GM23338 (cell line): ENCODE data around the gene OR10AD1. TPM values are rescaled to one million over a fixed set of nuclear protein-coding genes. Genes with fewer than 3 reads are reported as not detected.
"Not testable (repeated sequence)": the region's sequence is repeated elsewhere in the genome, so short reads cannot be mapped to it uniquely, and the experiment has no call there.

Experiments
- ATAC-seq: fragments of 200-7000 bp; cut with Tn5 transposase; 3 replicates; pipeline ENCODE4 v1.9.1; 2020
- DNase-seq: peaks from one replicate; pipeline ENCODE4 v3.0.0-alpha.2; 2015; ENCODE audit warnings: low spot score
- H2AFZ ChIP-seq: fragments of 200-600 bp; sonication (generic); 2 replicates; pipeline ENCODE4 v1.8.0; 2016; ENCODE audit warnings: antibody characterized with exemption, mild to moderate bottlenecking, moderate library complexity
- H3F3A ChIP-seq: fragments of 200-600 bp; sonication (generic); replicated peaks from 2 replicates; pipeline ENCODE4 v1.8.0; 2017; ENCODE audit warnings: antibody characterized with exemption, mixed run types, low read depth
- H3K27ac ChIP-seq: fragments of 200-600 bp; sonication (generic); 2 replicates; pipeline ENCODE4 v1.6.1; 2016; ENCODE audit warnings: low read depth
- H3K27me3 ChIP-seq: fragments of 200-600 bp; sonication (generic); 2 replicates; pipeline ENCODE4 v1.8.0; 2016; ENCODE audit warnings: mild to moderate bottlenecking, mixed run types, moderate library complexity; ENCODE audit not compliant: insufficient read depth
- H3K36me3 ChIP-seq: fragments of 200-600 bp; sonication (generic); 2 replicates; pipeline ENCODE4 v1.8.0; 2016; ENCODE audit warnings: mild to moderate bottlenecking; ENCODE audit not compliant: insufficient read depth
- H3K4me1 ChIP-seq: fragments of 200-600 bp; sonication (generic); 2 replicates; pipeline ENCODE4 v1.8.0; 2016; ENCODE audit warnings: mild to moderate bottlenecking, moderate library complexity; ENCODE audit not compliant: insufficient read depth
- H3K4me2 ChIP-seq: fragments of 200-600 bp; sonication (generic); 2 replicates; pipeline ENCODE4 v1.7.1; 2017; ENCODE audit warnings: mixed run types
- H3K4me3 ChIP-seq: fragments of 200-600 bp; sonication (generic); 2 replicates; pipeline ENCODE4 v1.6.1; 2016; ENCODE audit warnings: mixed run types
- H3K79me2 ChIP-seq: fragments of 200-600 bp; sonication (generic); replicated peaks from 2 replicates; pipeline ENCODE4 v1.8.0; 2017; ENCODE audit warnings: mild to moderate bottlenecking; ENCODE audit not compliant: insufficient read depth
- H3K9me2 ChIP-seq: fragments of 200-600 bp; sonication (generic); 2 replicates; pipeline ENCODE4 v1.8.0; 2017; ENCODE audit not compliant: insufficient read depth
- H4K20me1 ChIP-seq: fragments of 200-600 bp; sonication (generic); replicated peaks from 2 replicates; pipeline ENCODE4 v1.8.0; 2017; ENCODE audit warnings: mild to moderate bottlenecking; ENCODE audit not compliant: insufficient read depth
- H3K27ac Mint-ChIP-seq: 2 replicates; pipeline ENCODE4 v1.8.0; 2020; ENCODE audit warnings: inconsistent platforms, mild to moderate bottlenecking, moderate library complexity, mixed read lengths
- H3K27me3 Mint-ChIP-seq: 3 replicates; pipeline ENCODE4 v1.8.0; 2022; ENCODE audit warnings: low read depth, mild to moderate bottlenecking, moderate library complexity, mixed read lengths, inconsistent platforms; ENCODE audit not compliant: insufficient read depth, poor library complexity
- H3K36me3 Mint-ChIP-seq: 3 replicates; pipeline ENCODE4 v1.8.0; 2021; ENCODE audit warnings: low read depth, mild to moderate bottlenecking, inconsistent platforms, moderate library complexity, mixed read lengths
- H3K4me1 Mint-ChIP-seq: 3 replicates; pipeline ENCODE4 v1.8.0; 2020; ENCODE audit warnings: mild to moderate bottlenecking, inconsistent platforms, mixed read lengths
- H3K4me3 Mint-ChIP-seq: 3 replicates; pipeline ENCODE4 v1.8.0; 2021; ENCODE audit warnings: moderate library complexity, mild to moderate bottlenecking, inconsistent platforms, mixed read lengths
- H3K9me3 Mint-ChIP-seq: 3 replicates; pipeline ENCODE4 v1.8.0; 2020; ENCODE audit warnings: moderate library complexity, mild to moderate bottlenecking, inconsistent platforms, mixed read lengths
- CREB1 ChIP-seq: fragments of 250-450 bp; sonication (Bioruptor Pico); IDR thresholded peaks from 2 replicates; pipeline ENCODE4 v1.5.0; 2020; ENCODE audit warnings: low read depth, mild to moderate bottlenecking, moderate library complexity
- CTCF ChIP-seq, 2 experiments: fragments of 200-600 bp in 1 of 2; sonication (generic) in 1 of 2; conservative IDR thresholded peaks; 2 replicates each; pipeline versions ENCODE4 v1.5.1 to v1.6.1; 2016 to 2017; ENCODE audit warnings: antibody characterized with exemption in 2 of 2, low read depth in 2 of 2, mild to moderate bottlenecking in 2 of 2, moderate library complexity in 1 of 2
- ETS1 ChIP-seq: IDR thresholded peaks from 2 replicates; pipeline ENCODE4 v1.6.1; 2016; ENCODE audit warnings: antibody characterized with exemption
- EZH2 ChIP-seq: fragments of 200-600 bp; sonication (generic); IDR thresholded peaks from one replicate; pipeline ENCODE4 v1.8.0; 2017; ENCODE audit warnings: antibody characterized with exemption, mild to moderate bottlenecking, low read depth; ENCODE audit not compliant: unreplicated experiment
- EZH2phosphoT487 ChIP-seq: fragments of 200-600 bp; sonication (generic); IDR thresholded peaks from one replicate; pipeline ENCODE4 v1.8.1; 2018; ENCODE audit warnings: antibody characterized with exemption; ENCODE audit not compliant: unreplicated experiment
- JUNB ChIP-seq: IDR thresholded peaks from one replicate; pipeline ENCODE4 v1.6.1; 2016; ENCODE audit warnings: antibody characterized with exemption; ENCODE audit not compliant: unreplicated experiment
- ZNF114 ChIP-seq: fragments of 250-450 bp; sonication (Bioruptor Pico); IDR thresholded peaks from 2 replicates; pipeline ENCODE4 v1.5.0; 2020; ENCODE audit warnings: mild to moderate bottlenecking, moderate library complexity
- polyA plus RNA-seq: library from polyadenylated mRNA; unstranded; fragments of >200 nt; fragmentation: Nextera tagmentation; extraction: Ambion mirVana; gene quantifications from 2 replicates; pipeline ENCODE4 v1.2.1, GENCODE V29; 2016
- total RNA-seq: library from RNA; depleted of rRNA; stranded (reverse); fragments of >200 nt; shearing (Covaris generic); gene quantifications from 2 replicates; pipeline ENCODE4 v1.2.3, GENCODE V29; 2014

The OR10AD1 gene
- total and polyA plus RNA-seq, 2 experiments from 2014 or later, result not detected

- peaks cover 6% of the 10 kb centered on the region for H3K4me1 Mint-ChIP-seq
- Histone ChIP-seq H3K79me2 (no peaks in the 10 kb centered on the region), H2AFZ (no peak overlapping the region), H3K4me1 (peaks cover 6% of the 10 kb centered on the region; the same call in 1 of the 2 replicates), H3K4me3 (no peak overlapping the region), H3K4me2 (no peak overlapping the region), H3K27ac (no peak overlapping the region), H3F3A (no peaks in the 10 kb centered on the region), H3K27me3 (no peaks in the 10 kb centered on the region), H3K9me2 (no peaks in the 10 kb centered on the region), H4K20me1 (no peaks in the 10 kb centered on the region), H3K36me3 (no peaks in the 10 kb centered on the region)
- ATAC-seq (no peak), DNase-seq (no peak)
- no peaks in the 10 kb centered on the region for H3K36me3 Mint-ChIP-seq
- no peak overlapping the region for H3K27ac Mint-ChIP-seq
- H3K4me3 Mint-ChIP-seq, result no peak overlapping the region
- H3K9me3 Mint-ChIP-seq, result peaks cover 7% of the 10 kb centered on the region; the same call in 1 of the 3 replicates
- TF ChIP-seq EZH2phosphoT487 (no peak), JUNB (no peak), CREB1 (CRISPR knock-in tag) (no peak)
- H3K27me3 Mint-ChIP-seq, result no peaks in the 10 kb centered on the region
Observed at GRCh38 chr12:48235796-48236333, 32.8 kb upstream of the OR10AD1 start.

DNA sequence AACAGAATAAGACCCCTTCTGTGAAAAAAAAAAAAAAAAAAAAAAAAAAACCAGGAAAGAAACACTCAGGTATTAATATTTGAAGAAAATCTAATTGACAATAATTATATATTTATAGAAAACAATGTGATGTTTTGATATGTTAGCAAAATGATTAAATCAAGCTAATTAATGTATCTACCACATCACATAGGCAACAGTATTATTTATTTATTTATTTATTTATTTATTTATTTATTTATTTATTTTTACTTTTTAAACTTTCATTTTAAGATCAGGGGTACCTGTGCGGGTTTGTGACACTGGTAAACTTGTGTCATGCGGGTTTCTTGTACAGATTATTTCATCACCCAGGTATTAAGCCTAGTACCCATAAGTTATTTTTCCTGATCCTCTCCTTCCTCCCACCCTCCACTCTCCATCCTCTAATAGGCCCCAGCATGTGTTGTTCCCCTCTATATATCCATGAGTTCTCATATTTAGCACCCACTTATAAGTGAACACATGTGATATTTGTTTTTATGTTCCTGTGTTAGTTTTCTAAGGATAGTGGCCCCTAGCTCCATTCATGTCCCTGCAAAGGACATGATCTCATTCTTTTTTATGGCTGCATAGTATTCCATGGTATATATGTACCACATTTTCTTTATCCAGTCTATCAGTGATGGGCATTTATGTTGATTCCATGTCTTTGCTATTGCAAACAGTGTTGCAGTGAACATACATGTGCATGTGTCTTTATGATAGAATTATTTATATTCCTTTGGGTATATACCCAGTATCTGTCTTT, 28.3 kb upstream of the OR10AD1 start:
- H3K4me2 ChIP-seq, H3K27me3 Mint-ChIP-seq, H3K27me3 ChIP-seq, H3K4me1 ChIP-seq, H3K9me3 Mint-ChIP-seq, H4K20me1 ChIP-seq, ATAC-seq, H3K36me3 ChIP-seq, H3K4me3 Mint-ChIP-seq, H3K27ac Mint-ChIP-seq, H3K79me2 ChIP-seq, H3K4me3 ChIP-seq, H2AFZ ChIP-seq, H3K4me1 Mint-ChIP-seq, H3K36me3 Mint-ChIP-seq, DNase-seq, H3F3A ChIP-seq, H3K27ac ChIP-seq, H3K9me2 ChIP-seq: not testable (repeated sequence)

GRCh38 chr12:48224533-48224932, 21.4 kb upstream of the OR10AD1 start:
- H3K9me3 Mint-ChIP-seq, H3K79me2 ChIP-seq, H3K4me3 Mint-ChIP-seq, H3K36me3 ChIP-seq, H3F3A ChIP-seq, H3K9me2 ChIP-seq, H3K4me3 ChIP-seq, H3K4me1 Mint-ChIP-seq, H3K27me3 ChIP-seq, H3K27ac Mint-ChIP-seq, H3K36me3 Mint-ChIP-seq, DNase-seq, H3K4me2 ChIP-seq, H2AFZ ChIP-seq, H3K4me1 ChIP-seq, H3K27me3 Mint-ChIP-seq, H4K20me1 ChIP-seq, H3K27ac ChIP-seq, ATAC-seq: not testable (repeated sequence)

GRCh38 chr12:48221645-48222044, 18.6 kb upstream of the OR10AD1 start:
- no peaks in the 10 kb centered on the region; the same call in 1 of the 2 replicates for H3K4me1 ChIP-seq
- no peak for ATAC-seq
- 0 out of 2 replicates have a peak overlapping the region, but pooled peaks have one; percentile 3 for H2AFZ ChIP-seq
- H3K27me3 ChIP-seq, result no peaks in the 10 kb centered on the region
- no peak overlapping the region for H3K4me2 ChIP-seq
- H3K27ac Mint-ChIP-seq, result no peak overlapping the region
- H3K4me3 ChIP-seq, result no peak overlapping the region
- H3K36me3 Mint-ChIP-seq, result no peaks in the 10 kb centered on the region
- no peaks in the 10 kb centered on the region for H3K36me3 ChIP-seq
- no peaks in the 10 kb centered on the region for H4K20me1 ChIP-seq
- no peaks in the 10 kb centered on the region for H3F3A ChIP-seq
- H3K4me1 Mint-ChIP-seq, result no peaks in the 10 kb centered on the region
- no peaks in the 10 kb centered on the region for H3K9me2 ChIP-seq
- no peaks in the 10 kb centered on the region for H3K27me3 Mint-ChIP-seq
- H3K9me3 Mint-ChIP-seq, result no peaks in the 10 kb centered on the region
- H3K27ac ChIP-seq, result no peak overlapping the region
- H3K4me3 Mint-ChIP-seq, result no peak overlapping the region
- DNase-seq, result no peak
- H3K79me2 ChIP-seq, result no peaks in the 10 kb centered on the region
- TF ChIP-seq ETS1 (no peak), CTCF (conservative IDR thresholded peaks at IDR 0.05; ENCODE audit: low read depth in 2 of 2) (no peak), ZNF114 (CRISPR knock-in tag) (no peak), CREB1 (CRISPR knock-in tag) (no peak), EZH2 (no peak)
